Measurements from ENCODE around the gene ALCAM. TPM values are rescaled to one million over a fixed set of nuclear protein-coding genes. Genes with fewer than 3 reads are reported as not detected.
"Not testable (repeated sequence)": the region's sequence is repeated elsewhere in the genome, so short reads cannot be mapped to it uniquely, and the experiment has no call there.

The ALCAM gene
- total and polyA plus RNA-seq, 7 donors: 0.42 to 1.5 (median 0.70) TPM

GRCh38 chr3:105385819-105386508 is 19.3 kb downstream of the ALCAM start:
- Histone ChIP-seq H3K27ac (no peak overlapping the region), H3K4me3 (no peak overlapping the region), H3K4me1 (no peaks in the 10 kb centered on the region), H3K9me3 (no peaks in the 10 kb centered on the region), H3K27me3 (ENCODE audit: insufficient read depth in 3 of 3, low read length in 2 of 3) (no peaks in the 10 kb centered on the region), H3K36me3 (ENCODE audit: insufficient read depth in 1 of 2, low read depth in 1 of 2) (no peaks in the 10 kb centered on the region)
- DNase-seq (no peak), ATAC-seq (no peak)
- no peak for TF ChIP-seq CTCF (IDR thresholded peaks at IDR 0.05)
- intact Hi-C loops (cut with DNase I): no loop called here

- no peak for ATAC-seq
- no peak overlapping the region for H3K27ac ChIP-seq
- no peak for TF ChIP-seq CTCF (IDR thresholded peaks at IDR 0.05)
- no peaks in the 10 kb centered on the region for H3K36me3 ChIP-seq (ENCODE audit: insufficient read depth in 1 of 2, low read depth in 1 of 2)
- H3K4me1 ChIP-seq: no peaks in the 10 kb centered on the region
- H3K9me3 ChIP-seq: no peaks in the 10 kb centered on the region
- no peak overlapping the region for H3K4me3 ChIP-seq
- no peaks in the 10 kb centered on the region for H3K27me3 ChIP-seq (ENCODE audit: insufficient read depth in 3 of 3, low read length in 2 of 3)
- intact Hi-C loops (cut with DNase I): no loop called here
- 86 to 89% (median 88%) methylated on average over 5 of the region's 5 CpGs for WGBS, 3 donors
- no peak for DNase-seq
Measured at GRCh38 chr3:105387122-105387751, 20.5 kb downstream of the ALCAM start.

GRCh38 chr3:105388176-105388575 is 21.5 kb downstream of the ALCAM start:
- no peak for DNase-seq
- no peaks in the 10 kb centered on the region for H3K36me3 ChIP-seq (ENCODE audit: insufficient read depth in 1 of 2, low read depth in 1 of 2)
- 35 to 58% (median 45%) methylated on average over 1 of the region's 1 CpG for WGBS, 3 donors
- ATAC-seq: no peak
- no peak overlapping the region for H3K27ac ChIP-seq
- intact Hi-C loops (cut with DNase I): no loop called here
- H3K27me3 ChIP-seq (ENCODE audit: insufficient read depth in 3 of 3, low read length in 2 of 3): no peaks in the 10 kb centered on the region
- no peak overlapping the region for H3K4me3 ChIP-seq
- H3K4me1 ChIP-seq: no peaks in the 10 kb centered on the region
- TF ChIP-seq CTCF (IDR thresholded peaks at IDR 0.05): no peak
- no peaks in the 10 kb centered on the region for H3K9me3 ChIP-seq

GRCh38 chr3:105389759-105390158 is 23.1 kb downstream of the ALCAM start:
- H3K4me1 ChIP-seq; H3K9me3 ChIP-seq; H3K4me3 ChIP-seq; DNase-seq; ATAC-seq; H3K36me3 ChIP-seq (ENCODE audit: insufficient read depth in 1 of 2, low read depth in 1 of 2); H3K27ac ChIP-seq; H3K27me3 ChIP-seq (ENCODE audit: insufficient read depth in 3 of 3, low read length in 2 of 3); intact Hi-C loops (cut with DNase I): not testable (repeated sequence)
- 97 to 100% (median 99%) methylated on average over 1 of the region's 1 CpG for WGBS, 3 donors

- H3K4me1 ChIP-seq; ATAC-seq; intact Hi-C loops (cut with DNase I); H3K27ac ChIP-seq; H3K36me3 ChIP-seq (ENCODE audit: insufficient read depth in 1 of 2, low read depth in 1 of 2); H3K27me3 ChIP-seq (ENCODE audit: insufficient read depth in 3 of 3, low read length in 2 of 3); DNase-seq; H3K9me3 ChIP-seq; H3K4me3 ChIP-seq: not testable (repeated sequence)
Measured at GRCh38 chr3:105392598-105392997, 25.9 kb downstream of the ALCAM start.
